GM13976 (cell line): ENCODE results near the gene SLC26A9.
A peak's percentile ranks its signal among the peaks of the same experiment; 100 is the strongest.

Source experiments
- DNase-seq: peaks from one replicate; pipeline ENCODE4 v3.0.0; 2012; ENCODE audit warnings: low spot score
- in situ Hi-C: fragments of 300-500 bp; cut with MboI; formaldehyde crosslinking; loops from one replicate; pipeline ENCODE4 v1.12.0; 2022; ENCODE audit warnings: low sequenced_read_pairs, mixed read lengths, inconsistent platforms; ENCODE audit not compliant: unreplicated experiment
- TF ChIP-seq, protein P1 (sequence below): IDR thresholded peaks from 2 replicates; pipeline ENCODE4 v1.5.1; 2012; ENCODE audit warnings: borderline replicate concordance, mild to moderate bottlenecking; ENCODE audit not compliant: insufficient read depth; ENCODE audit errors: extremely low read depth, missing control alignments, control extremely low read depth

The SLC26A9 gene

DNA sequence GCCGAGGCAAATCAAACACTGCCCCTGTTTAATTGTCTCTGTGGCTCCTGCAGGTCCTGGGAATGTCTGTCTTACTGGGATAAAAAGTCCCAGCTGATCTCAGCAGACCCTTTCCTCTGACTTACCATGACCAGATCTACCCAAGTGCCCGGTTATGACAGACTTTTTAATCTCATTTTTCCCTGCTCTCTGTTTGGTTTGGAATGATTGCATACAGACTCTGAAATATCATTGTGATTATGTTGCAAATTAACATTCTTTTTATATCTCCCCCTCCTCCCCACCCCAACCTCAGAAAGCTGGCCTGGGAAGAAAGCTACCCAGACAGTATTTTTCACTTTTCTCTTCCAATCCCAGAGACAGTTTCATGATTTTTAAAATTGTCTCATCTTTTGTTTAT lies 43.6 kb upstream of the SLC26A9 start:
- no peak for DNase-seq
- in situ Hi-C loops = loop anchor here (10.0 kb wide), 1 partner anchor 118 kb away; no protein-coding TSS in a partner anchor
- TF ChIP-seq, protein P1, sequence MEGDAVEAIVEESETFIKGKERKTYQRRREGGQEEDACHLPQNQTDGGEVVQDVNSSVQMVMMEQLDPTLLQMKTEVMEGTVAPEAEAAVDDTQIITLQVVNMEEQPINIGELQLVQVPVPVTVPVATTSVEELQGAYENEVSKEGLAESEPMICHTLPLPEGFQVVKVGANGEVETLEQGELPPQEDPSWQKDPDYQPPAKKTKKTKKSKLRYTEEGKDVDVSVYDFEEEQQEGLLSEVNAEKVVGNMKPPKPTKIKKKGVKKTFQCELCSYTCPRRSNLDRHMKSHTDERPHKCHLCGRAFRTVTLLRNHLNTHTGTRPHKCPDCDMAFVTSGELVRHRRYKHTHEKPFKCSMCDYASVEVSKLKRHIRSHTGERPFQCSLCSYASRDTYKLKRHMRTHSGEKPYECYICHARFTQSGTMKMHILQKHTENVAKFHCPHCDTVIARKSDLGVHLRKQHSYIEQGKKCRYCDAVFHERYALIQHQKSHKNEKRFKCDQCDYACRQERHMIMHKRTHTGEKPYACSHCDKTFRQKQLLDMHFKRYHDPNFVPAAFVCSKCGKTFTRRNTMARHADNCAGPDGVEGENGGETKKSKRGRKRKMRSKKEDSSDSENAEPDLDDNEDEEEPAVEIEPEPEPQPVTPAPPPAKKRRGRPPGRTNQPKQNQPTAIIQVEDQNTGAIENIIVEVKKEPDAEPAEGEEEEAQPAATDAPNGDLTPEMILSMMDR = no peak

DNA sequence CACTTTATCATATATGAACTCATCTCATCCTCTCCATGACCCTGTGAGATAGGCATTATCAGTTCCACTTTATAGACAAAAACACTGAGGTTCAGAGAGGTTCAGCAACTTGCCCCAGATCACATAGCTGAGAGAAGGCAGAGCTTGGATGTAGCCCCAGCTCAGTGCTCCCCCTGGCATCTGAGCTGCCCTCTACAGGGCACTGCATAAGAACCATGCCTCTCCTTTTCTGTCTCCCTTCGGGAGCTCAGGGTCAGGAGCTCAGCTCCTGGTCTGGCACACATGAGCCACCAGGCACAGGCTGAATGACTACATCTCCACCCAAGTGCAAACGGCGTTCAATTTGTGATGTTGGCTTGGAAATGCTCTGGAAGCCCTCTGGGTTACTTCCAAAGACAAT lies 43.0 kb upstream of the SLC26A9 start:
- TF ChIP-seq, protein P1 = no peak
- DNase-seq = no peak
- in situ Hi-C loops = loop anchor here (10.0 kb wide), 1 partner anchor 119 kb away; no protein-coding TSS in a partner anchor

DNA sequence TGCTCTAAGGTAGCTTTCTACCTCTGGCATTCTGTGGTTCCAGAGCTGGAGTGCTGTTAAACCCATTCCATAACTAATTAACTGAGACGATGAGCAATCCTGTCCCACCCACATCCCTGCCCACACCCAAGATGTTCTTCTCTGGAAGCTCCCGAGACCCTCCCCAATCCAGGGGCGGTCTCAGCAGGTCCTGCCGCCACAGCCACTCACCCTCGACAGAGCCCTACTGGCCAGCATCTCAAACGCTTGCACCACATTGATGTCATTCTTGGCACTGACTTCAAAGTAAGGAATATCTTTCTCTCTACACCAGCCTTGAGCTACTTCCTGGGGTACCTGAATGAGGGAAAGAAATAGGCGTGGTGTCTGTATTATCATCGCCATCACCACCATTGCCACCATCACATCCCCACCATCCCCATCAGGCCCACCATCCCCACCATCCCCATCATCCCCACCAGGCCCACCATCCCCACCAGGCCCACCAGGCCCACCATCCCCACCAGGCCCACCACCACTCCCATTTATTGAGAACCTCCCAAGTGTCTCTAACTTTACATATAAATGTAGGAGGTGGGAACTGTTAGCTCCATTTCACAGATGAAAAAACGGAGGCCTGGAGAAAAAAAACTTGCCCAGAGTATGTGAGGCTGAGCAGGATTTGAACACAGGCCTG lies 42.2 kb upstream of the SLC26A9 start:
- DNase-seq = no peak
- in situ Hi-C loops = loop anchor here (10.0 kb wide), 1 partner anchor 119 kb away; no protein-coding TSS in a partner anchor
- TF ChIP-seq, protein P1 = no peak

DNA sequence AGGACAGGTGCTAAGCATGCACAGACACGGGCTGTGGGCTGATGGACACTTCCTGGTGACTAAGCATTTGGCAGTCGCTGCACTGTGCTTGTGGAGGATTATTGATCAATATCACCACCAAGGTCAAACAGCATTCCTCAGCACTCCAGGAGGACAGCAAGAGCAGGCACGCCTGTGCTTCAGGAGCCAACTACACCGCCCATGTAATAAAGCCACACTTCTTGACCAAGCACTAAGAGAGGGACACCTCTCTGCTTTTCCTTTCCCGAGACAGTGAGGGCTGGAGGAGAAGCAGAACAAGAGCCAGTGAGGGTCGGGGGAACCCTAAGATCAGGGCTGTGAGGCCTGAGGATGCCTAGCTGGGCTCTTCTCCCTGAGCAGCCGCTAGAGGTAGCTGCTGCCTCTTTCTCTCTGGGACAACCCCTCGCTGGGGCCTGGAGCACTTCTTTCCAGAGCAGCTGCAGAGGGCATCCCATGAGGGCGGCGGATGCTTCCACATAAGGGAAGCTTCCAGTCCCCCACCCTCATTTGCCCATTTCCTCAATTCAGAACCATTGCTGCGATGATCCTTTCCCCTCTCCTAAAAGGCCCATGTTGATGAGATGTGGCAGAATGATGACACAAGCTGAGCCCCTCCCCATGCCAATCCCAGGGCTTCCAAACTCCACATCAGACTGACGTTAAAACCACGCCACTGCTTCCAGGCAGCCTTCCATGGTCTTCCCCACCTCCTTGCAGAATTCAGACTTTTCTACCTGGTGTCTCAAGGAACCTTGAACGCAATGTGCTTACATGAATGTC lies 40.9 kb upstream of the SLC26A9 start:
- in situ Hi-C loops = loop anchor here (10.0 kb wide), 1 partner anchor 121 kb away; no protein-coding TSS in a partner anchor
- TF ChIP-seq, protein P1 = peak; percentile 80
- DNase-seq = peak; percentile 72

DNA sequence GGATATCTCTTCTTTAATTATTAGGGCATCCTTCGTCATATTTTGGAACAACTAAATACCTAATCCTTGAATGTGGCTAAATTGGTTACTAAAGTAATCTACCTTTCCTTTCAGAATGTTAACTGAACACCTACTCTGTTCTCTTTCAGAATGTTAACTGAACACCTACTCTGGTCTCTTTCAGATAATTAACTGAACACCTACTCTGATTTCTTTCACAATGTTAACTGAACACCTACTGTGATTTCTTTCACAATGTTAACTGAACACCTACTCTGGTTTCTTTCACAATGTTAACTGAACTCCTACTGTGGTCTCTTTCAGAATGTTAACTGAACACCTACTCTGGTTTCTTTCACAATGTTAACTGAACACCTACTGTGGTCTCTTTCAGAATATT lies 38.0 kb upstream of the SLC26A9 start:
- DNase-seq = no peak
- in situ Hi-C loops = loop anchor here (10.0 kb wide), 1 partner anchor 124 kb away; no protein-coding TSS in a partner anchor
- TF ChIP-seq, protein P1 = no peak

DNA sequence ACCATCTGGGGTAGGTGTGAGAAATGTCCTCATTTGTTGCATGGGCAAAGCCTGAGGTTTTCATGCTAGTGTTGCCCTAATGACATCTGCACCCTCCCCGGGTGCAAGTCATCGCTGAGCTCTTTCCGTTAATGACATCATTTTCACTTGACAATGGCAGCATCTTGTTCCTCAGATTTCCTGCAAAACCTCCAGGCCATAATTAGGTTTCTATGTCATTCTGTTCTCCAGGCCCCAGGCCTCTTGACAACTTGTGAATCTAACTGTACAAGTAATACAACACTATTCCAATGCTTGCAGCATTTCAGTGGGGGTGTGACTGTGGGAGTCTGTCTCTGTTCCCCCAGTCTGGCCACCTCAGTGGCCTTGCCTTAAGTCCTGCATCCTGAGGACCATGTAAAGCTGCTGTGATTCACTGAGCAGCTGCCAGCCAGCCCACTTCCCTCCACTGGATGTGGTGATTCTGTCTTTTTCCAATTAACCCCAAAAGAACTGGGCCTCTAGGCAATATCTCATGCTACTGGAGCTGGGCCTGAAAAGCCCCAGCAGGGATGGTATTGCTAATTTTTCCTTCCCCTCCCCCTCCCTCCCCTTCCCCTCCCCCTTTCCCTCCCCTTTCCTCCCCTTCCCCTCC lies 37.1 kb upstream of the SLC26A9 start:
- in situ Hi-C loops = loop anchor here (10.0 kb wide), 1 partner anchor 124 kb away; no protein-coding TSS in a partner anchor
- DNase-seq = no peak
- TF ChIP-seq, protein P1 = no peak
